Vagina (tissue), 2 donors: ENCODE measurements around the gene TMC1.

Source experiments
- POLR2A ChIP-seq, 2 donors: fragments of 450-650 bp; IDR thresholded peaks; one replicate each; pipeline ENCODE4 v1.6.1; 2017; ENCODE audit warnings: antibody characterized with exemption in 2 of 2, mild to moderate bottlenecking in 2 of 2, moderate library complexity in 2 of 2
- TF ChIP-seq, protein P1 (sequence below), 3 experiments: fragments of 450-650 bp in 2 of 3; fragments of 200-600 bp in 1 of 3; sonication (generic) in 1 of 3; IDR thresholded peaks; one replicate each; pipeline ENCODE4 v1.5.1; 2017 to 2019; ENCODE audit warnings: antibody characterized with exemption in 3 of 3, mild to moderate bottlenecking in 2 of 3, moderate library complexity in 2 of 3

DNA sequence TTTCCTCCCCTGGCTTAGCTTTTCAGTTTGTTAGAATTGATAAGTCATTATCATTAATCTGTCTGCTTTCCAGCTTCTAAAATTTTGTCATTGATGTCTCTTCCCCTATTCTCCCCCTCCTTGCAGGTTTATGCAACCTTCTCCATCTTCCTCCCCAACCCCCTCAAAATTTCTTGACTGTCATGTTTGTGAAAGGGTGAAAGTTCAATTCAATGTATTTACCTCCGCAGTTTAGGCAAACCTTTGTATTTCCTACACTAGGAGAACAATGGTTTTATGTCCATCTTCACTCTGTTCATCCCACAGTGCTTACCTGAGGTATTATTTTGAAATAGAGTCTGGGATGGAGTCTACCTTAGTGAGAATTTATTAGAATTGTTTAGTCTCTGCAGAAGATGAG lies 313.6 kb downstream of the TMC1 start:
- TF ChIP-seq, protein P1, sequence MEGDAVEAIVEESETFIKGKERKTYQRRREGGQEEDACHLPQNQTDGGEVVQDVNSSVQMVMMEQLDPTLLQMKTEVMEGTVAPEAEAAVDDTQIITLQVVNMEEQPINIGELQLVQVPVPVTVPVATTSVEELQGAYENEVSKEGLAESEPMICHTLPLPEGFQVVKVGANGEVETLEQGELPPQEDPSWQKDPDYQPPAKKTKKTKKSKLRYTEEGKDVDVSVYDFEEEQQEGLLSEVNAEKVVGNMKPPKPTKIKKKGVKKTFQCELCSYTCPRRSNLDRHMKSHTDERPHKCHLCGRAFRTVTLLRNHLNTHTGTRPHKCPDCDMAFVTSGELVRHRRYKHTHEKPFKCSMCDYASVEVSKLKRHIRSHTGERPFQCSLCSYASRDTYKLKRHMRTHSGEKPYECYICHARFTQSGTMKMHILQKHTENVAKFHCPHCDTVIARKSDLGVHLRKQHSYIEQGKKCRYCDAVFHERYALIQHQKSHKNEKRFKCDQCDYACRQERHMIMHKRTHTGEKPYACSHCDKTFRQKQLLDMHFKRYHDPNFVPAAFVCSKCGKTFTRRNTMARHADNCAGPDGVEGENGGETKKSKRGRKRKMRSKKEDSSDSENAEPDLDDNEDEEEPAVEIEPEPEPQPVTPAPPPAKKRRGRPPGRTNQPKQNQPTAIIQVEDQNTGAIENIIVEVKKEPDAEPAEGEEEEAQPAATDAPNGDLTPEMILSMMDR (IDR thresholded peaks at IDR 0.05): no peak
- no peak for TF ChIP-seq POLR2A (IDR thresholded peaks at IDR 0.05)
